Measurements from ENCODE around the gene ZXDB.

DNA sequence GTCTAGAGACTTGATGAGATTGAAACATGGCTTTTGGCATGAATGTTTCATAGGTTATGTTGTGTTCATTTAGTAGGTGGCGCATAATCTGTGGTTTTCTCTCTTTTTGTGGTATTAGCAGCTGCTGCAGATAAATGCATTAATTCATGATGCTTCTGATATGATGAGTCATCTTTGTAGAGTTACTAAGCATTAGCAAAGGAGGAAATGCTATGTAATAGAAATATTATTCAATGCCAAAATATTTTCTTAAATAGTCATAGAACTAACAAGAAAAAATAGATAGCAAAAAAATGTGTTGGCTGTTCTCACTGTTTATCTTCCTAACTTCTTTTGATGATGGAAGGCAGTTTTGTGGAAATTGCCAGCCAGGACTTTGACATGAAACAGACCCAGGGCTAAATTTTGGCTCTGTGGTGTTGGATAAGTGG, 3.6 kb downstream of the ZXDB start:
- TF ChIP-seq, protein P1, sequence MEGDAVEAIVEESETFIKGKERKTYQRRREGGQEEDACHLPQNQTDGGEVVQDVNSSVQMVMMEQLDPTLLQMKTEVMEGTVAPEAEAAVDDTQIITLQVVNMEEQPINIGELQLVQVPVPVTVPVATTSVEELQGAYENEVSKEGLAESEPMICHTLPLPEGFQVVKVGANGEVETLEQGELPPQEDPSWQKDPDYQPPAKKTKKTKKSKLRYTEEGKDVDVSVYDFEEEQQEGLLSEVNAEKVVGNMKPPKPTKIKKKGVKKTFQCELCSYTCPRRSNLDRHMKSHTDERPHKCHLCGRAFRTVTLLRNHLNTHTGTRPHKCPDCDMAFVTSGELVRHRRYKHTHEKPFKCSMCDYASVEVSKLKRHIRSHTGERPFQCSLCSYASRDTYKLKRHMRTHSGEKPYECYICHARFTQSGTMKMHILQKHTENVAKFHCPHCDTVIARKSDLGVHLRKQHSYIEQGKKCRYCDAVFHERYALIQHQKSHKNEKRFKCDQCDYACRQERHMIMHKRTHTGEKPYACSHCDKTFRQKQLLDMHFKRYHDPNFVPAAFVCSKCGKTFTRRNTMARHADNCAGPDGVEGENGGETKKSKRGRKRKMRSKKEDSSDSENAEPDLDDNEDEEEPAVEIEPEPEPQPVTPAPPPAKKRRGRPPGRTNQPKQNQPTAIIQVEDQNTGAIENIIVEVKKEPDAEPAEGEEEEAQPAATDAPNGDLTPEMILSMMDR (IDR thresholded peaks at IDR 0.05): no peak
- TF ChIP-seq ZFX (IDR thresholded peaks at IDR 0.05; ENCODE audit: borderline replicate concordance): no peak

Measured in 22Rv1 (cell line).